HEK293 (cell line): ENCODE results near the gene PHF3.

ENCODE experiments used
- CTCF ChIA-PET: fragments of 350-600 bp; formaldehyde crosslinking; extraction: SDS; loops from one replicate; lab custom pipeline; 2021; ENCODE audit warnings: antibody characterized with exemption; lab: Yijun Ruan, JAX
- POLR2A ChIA-PET: fragments of 300-600 bp; formaldehyde crosslinking; extraction: SDS; loops from one replicate; lab custom pipeline; 2020; ENCODE audit warnings: antibody characterized with exemption, inconsistent platforms; lab: Yijun Ruan, JAX
- H3K27ac ChIP-seq: fragments of 200-500 bp; sonication (Bioruptor generic); 2 replicates; pipeline ENCODE4 v1.5.1; 2014; ENCODE audit warnings: low read depth, low read length, control low read depth, inconsistent platforms; ENCODE audit errors: extremely low read depth
- H3K36me3 ChIP-seq, 2 experiments: fragments of 200-500 bp in 1 of 2; sonication (Bioruptor generic) in 1 of 2; 1 replicate in 1 of 2; 2 replicates in 1 of 2; pipeline ENCODE4 v1.5.1; 2014 to 2017; ENCODE audit warnings: inconsistent platforms in 2 of 2, low read length in 2 of 2; ENCODE audit not compliant: control insufficient read depth in 2 of 2, insufficient read depth in 1 of 2
- H3K4me1 ChIP-seq: fragments of 200-500 bp; sonication (Bioruptor generic); 2 replicates; pipeline ENCODE4 v1.5.1; 2014; ENCODE audit warnings: mild to moderate bottlenecking, low read length, inconsistent platforms; ENCODE audit not compliant: control insufficient read depth, insufficient read depth
- H3K4me3 ChIP-seq: 2 replicates; pipeline ENCODE4 v1.5.1; 2011; ENCODE audit warnings: low read depth, mild to moderate bottlenecking, control low read depth, low read length, moderate library complexity
- H3K9me3 ChIP-seq: fragments of 200-500 bp; sonication (Bioruptor generic); 2 replicates; pipeline ENCODE4 v1.5.1; 2014; ENCODE audit warnings: low read depth, low read length, inconsistent platforms; ENCODE audit not compliant: control insufficient read depth, insufficient read depth
- ATF2 ChIP-seq: fragments of 450-650 bp; formaldehyde crosslinking; IDR thresholded peaks from 2 replicates; pipeline ENCODE4 v1.5.1; 2016; ENCODE audit warnings: missing biosample characterization, missing genetic modification characterization, low read depth
- CTCF ChIP-seq: fragments of 450-650 bp; formaldehyde crosslinking; IDR thresholded peaks from 2 replicates; pipeline ENCODE4 v1.5.1; 2016; ENCODE audit warnings: missing biosample characterization, missing genetic modification characterization
- FEZF1 ChIP-seq: fragments of 450-650 bp; formaldehyde crosslinking; IDR thresholded peaks from 2 replicates; pipeline ENCODE4 v1.5.1; 2016; ENCODE audit warnings: missing biosample characterization, missing genetic modification characterization
- GLI2 ChIP-seq: fragments of 450-650 bp; formaldehyde crosslinking; IDR thresholded peaks from 2 replicates; pipeline ENCODE4; 2017; ENCODE audit warnings: missing biosample characterization, missing genetic modification characterization, low read depth, borderline replicate concordance
- OVOL3 ChIP-seq: fragments of 450-650 bp; formaldehyde crosslinking; IDR thresholded peaks from 2 replicates; pipeline ENCODE4 v1.5.1; 2016; ENCODE audit warnings: missing biosample characterization, missing genetic modification characterization
- PBX3 ChIP-seq: sonication (generic); formaldehyde crosslinking; IDR thresholded peaks from 2 replicates; pipeline ENCODE4 v1.8.1; 2022; ENCODE audit warnings: mild to moderate bottlenecking, moderate library complexity, missing genetic modification reagents
- PRDM6 ChIP-seq: fragments of 450-650 bp; formaldehyde crosslinking; IDR thresholded peaks from 2 replicates; pipeline ENCODE4 v1.5.1; 2017; ENCODE audit warnings: missing biosample characterization, missing genetic modification characterization
- ZNF148 ChIP-seq: fragments of 450-650 bp; formaldehyde crosslinking; IDR thresholded peaks from 2 replicates; pipeline ENCODE4 v1.5.0; 2017; ENCODE audit warnings: missing biosample characterization, missing genetic modification characterization, borderline replicate concordance
- ZNF18 ChIP-seq: fragments of 450-650 bp; formaldehyde crosslinking; IDR thresholded peaks from 2 replicates; pipeline ENCODE4 v1.5.1; 2016; ENCODE audit warnings: missing biosample characterization, missing genetic modification characterization
- ZNF202 ChIP-seq: fragments of 450-650 bp; formaldehyde crosslinking; IDR thresholded peaks from 2 replicates; pipeline ENCODE4 v1.5.1; 2016; ENCODE audit warnings: missing biosample characterization, missing genetic modification characterization, borderline replicate concordance
- ZNF211 ChIP-seq: fragments of 450-650 bp; formaldehyde crosslinking; IDR thresholded peaks from 2 replicates; pipeline ENCODE4 v1.5.1; 2016; ENCODE audit warnings: low read depth, missing biosample characterization, missing genetic modification characterization
- ZNF366 ChIP-seq: fragments of 450-650 bp; formaldehyde crosslinking; conservative IDR thresholded peaks from 2 replicates; pipeline ENCODE4 v1.5.1; 2016; ENCODE audit warnings: missing biosample characterization, missing genetic modification characterization
- ZNF391 ChIP-seq: fragments of 450-650 bp; formaldehyde crosslinking; IDR thresholded peaks from 2 replicates; pipeline ENCODE4 v1.5.1; 2016; ENCODE audit warnings: low read depth, missing biosample characterization, missing genetic modification characterization, borderline replicate concordance
- ZNF404 ChIP-seq: fragments of 450-650 bp; formaldehyde crosslinking; IDR thresholded peaks from 2 replicates; pipeline ENCODE4 v1.5.1; 2017; ENCODE audit warnings: missing biosample characterization, missing genetic modification characterization
- ZNF433 ChIP-seq: fragments of 450-650 bp; formaldehyde crosslinking; IDR thresholded peaks from 2 replicates; pipeline ENCODE4 v1.5.1; 2016; ENCODE audit warnings: missing biosample characterization, missing genetic modification characterization, low read depth
- ZNF501 ChIP-seq: fragments of 450-650 bp; formaldehyde crosslinking; IDR thresholded peaks from 2 replicates; pipeline ENCODE4 v1.5.1; 2016; ENCODE audit warnings: missing biosample characterization, missing genetic modification characterization
- ZNF549 ChIP-seq: fragments of 450-650 bp; IDR thresholded peaks from 2 replicates; pipeline ENCODE4 v1.5.1; 2018; ENCODE audit warnings: missing biosample characterization, missing genetic modification characterization, mild to moderate bottlenecking, inconsistent platforms, moderate library complexity
- ZNF580 ChIP-seq: fragments of 450-650 bp; formaldehyde crosslinking; IDR thresholded peaks from 2 replicates; pipeline ENCODE4 v1.5.1; 2016; ENCODE audit warnings: missing biosample characterization, missing genetic modification characterization
- ZNF624 ChIP-seq: fragments of 450-650 bp; formaldehyde crosslinking; IDR thresholded peaks from 2 replicates; pipeline ENCODE4 v1.5.1; 2017; ENCODE audit warnings: missing biosample characterization, missing genetic modification characterization
- ZNF645 ChIP-seq: fragments of 450-650 bp; formaldehyde crosslinking; IDR thresholded peaks from 2 replicates; pipeline ENCODE4; 2016; ENCODE audit warnings: missing biosample characterization, missing genetic modification characterization
- ZNF658 ChIP-seq: fragments of 450-650 bp; formaldehyde crosslinking; IDR thresholded peaks from 2 replicates; pipeline ENCODE4; 2016; ENCODE audit warnings: missing biosample characterization, missing genetic modification characterization
- ZNF660 ChIP-seq: fragments of 450-650 bp; IDR thresholded peaks from 2 replicates; pipeline ENCODE4 v1.5.1; 2018; ENCODE audit warnings: missing biosample characterization, mild to moderate bottlenecking, missing genetic modification characterization
- ZNF747 ChIP-seq: fragments of 450-650 bp; formaldehyde crosslinking; IDR thresholded peaks from 2 replicates; pipeline ENCODE4 v1.5.1; 2016; ENCODE audit warnings: missing biosample characterization, missing genetic modification characterization

The PHF3 gene

GRCh38 chr6:63732336-63732735 is 96.7 kb downstream of the PHF3 start:
- H3K9me3 ChIP-seq = no peaks in the 10 kb centered on the region
- H3K36me3 ChIP-seq = no peaks in the 10 kb centered on the region
- POLR2A ChIA-PET = no interaction called here
- CTCF ChIA-PET = interaction anchor here (0.6 to 1.0 kb wide), 2 partner anchors 8 to 62 kb away, joined by 3 to 4 read pairs; no protein-coding TSS in a partner anchor
- H3K27ac ChIP-seq = no peak overlapping the region
- no peaks in the 10 kb centered on the region for H3K4me1 ChIP-seq
- no peak overlapping the region for H3K4me3 ChIP-seq
- TF ChIP-seq ZNF366 (no peak), ZNF501 (tag by site-specific recombination) (no peak), ZNF624 (tag by site-specific recombination) (no peak), ZNF549 (tag by site-specific recombination) (no peak), ZNF202 (tag by site-specific recombination) (no peak), CTCF (no peak), ZNF658 (tag by site-specific recombination) (no peak), PRDM6 (tag by site-specific recombination) (no peak), ZNF747 (no peak), GLI2 (no peak), OVOL3 (no peak), ZNF645 (tag by site-specific recombination) (no peak), ATF2 (tag by site-specific recombination) (no peak), PBX3 (CRISPR knock-in tag) (no peak), ZNF211 (no peak)
- TF ChIP-seq, all 188 proteins: peak for 0

- ChIA-PET POLR2A (interaction anchor here (1.4 kb wide), 1 partner anchor 99 kb away, joined by 3 read pairs; the partner anchor contains the start of gene PHF3), CTCF (no interaction called here)
- Histone ChIP-seq H3K4me3 (no peak overlapping the region), H3K27ac (no peak overlapping the region), H3K9me3 (no peaks in the 10 kb centered on the region), H3K36me3 (no peaks in the 10 kb centered on the region), H3K4me1 (no peaks in the 10 kb centered on the region)
- TF ChIP-seq ZNF580 (tag by site-specific recombination) (no peak), ZNF404 (tag by site-specific recombination) (no peak), ZNF433 (tag by site-specific recombination) (no peak), ZNF18 (tag by site-specific recombination) (no peak), ZNF391 (tag by site-specific recombination) (no peak), ZNF660 (tag by site-specific recombination) (no peak), FEZF1 (tag by site-specific recombination) (no peak), ZNF148 (no peak), ZNF366 (no peak)
Observed at GRCh38 chr6:63734923-63735322, 99.3 kb downstream of the PHF3 start.
